ENCODE data around the gene STXBP4. TPM values are rescaled to one million over a fixed set of nuclear protein-coding genes. Genes with fewer than 3 reads are reported as not detected.

The STXBP4 gene
- total RNA-seq, result 4.9 TPM

GRCh38 chr17:54968262-54968987 lies at the start of gene STXBP4, which contains the start of gene COX11:
TSS of gene STXBP4 (plus strand) at chr17:54968765. CDS start at chr17:54986220, 17,455 bp downstream.
TSS of gene COX11 (minus strand) at chr17:54968654. CDS start at chr17:54968646, 8 bp downstream.
- Histone ChIP-seq H3K27me3 (no peaks in the 10 kb centered on the region), H3K4me3 (peak within 1 kb of the TSS; percentile 75 to 95), H3K4me1 (peaks cover 4 to 11% of the 10 kb centered on the region in 2 donors), H3K27ac (peak within 1 kb of the TSS; percentile 82 to 90), H3K9me3 (no peaks in the 10 kb centered on the region), H3K36me3 (peaks cover 5 to 15% of the 10 kb centered on the region in 2 donors)
- intact Hi-C loops (cut with DNase I), result loop anchor here (1.0 to 5.0 kb wide), 4 partner anchors 67 to 454 kb away; partner anchors contain the start of gene HLF
- TF ChIP-seq CTCF (IDR thresholded peaks at IDR 0.05), result peak in 1 of 3 experiments; percentile 51
- DNase-seq (ENCODE audit: low spot score in 2 of 2), result peak; percentile 90 to 98

GRCh38 chr17:54919425-54919824 lies 49.1 kb upstream of the STXBP4 start:
- no peak overlapping the region for H3K4me3 ChIP-seq
- peaks cover 9 to 62% of the 10 kb centered on the region in 2 donors for H3K36me3 ChIP-seq
- intact Hi-C loops (cut with DNase I), result no loop called here
- no peak overlapping the region for H3K27ac ChIP-seq
- no peak for TF ChIP-seq CTCF (IDR thresholded peaks at IDR 0.05)
- peaks cover 0 to 6% of the 10 kb centered on the region in 2 donors for H3K9me3 ChIP-seq
- no peaks in the 10 kb centered on the region for H3K4me1 ChIP-seq
- no peaks in the 10 kb centered on the region for H3K27me3 ChIP-seq
- no peak for DNase-seq (ENCODE audit: low spot score in 2 of 2)

GRCh38 chr17:54920819-54921218 lies 47.7 kb upstream of the STXBP4 start:
- TF ChIP-seq CTCF (IDR thresholded peaks at IDR 0.05), result no peak
- H3K36me3 ChIP-seq, result peaks cover 5 to 48% of the 10 kb centered on the region in 2 donors
- no peaks in the 10 kb centered on the region for H3K27me3 ChIP-seq
- no peak overlapping the region for H3K4me3 ChIP-seq
- no peak for DNase-seq (ENCODE audit: low spot score in 2 of 2)
- peaks cover 0 to 6% of the 10 kb centered on the region in 2 donors for H3K9me3 ChIP-seq
- H3K4me1 ChIP-seq, result no peaks in the 10 kb centered on the region
- H3K27ac ChIP-seq, result no peak overlapping the region
- intact Hi-C loops (cut with DNase I), result no loop called here

GRCh38 chr17:54924405-54924804 lies 44.2 kb upstream of the STXBP4 start:
- H3K27ac ChIP-seq, result no peak overlapping the region
- H3K27me3 ChIP-seq, result no peaks in the 10 kb centered on the region
- H3K4me3 ChIP-seq, result no peak overlapping the region
- intact Hi-C loops (cut with DNase I), result no loop called here
- no peaks in the 10 kb centered on the region for H3K4me1 ChIP-seq
- DNase-seq (ENCODE audit: low spot score in 2 of 2), result no peak
- no peaks in the 10 kb centered on the region for H3K9me3 ChIP-seq
- no peak for TF ChIP-seq CTCF (IDR thresholded peaks at IDR 0.05)
- peaks cover 5 to 23% of the 10 kb centered on the region in 2 donors for H3K36me3 ChIP-seq

- H3K4me1 ChIP-seq, result no peaks in the 10 kb centered on the region
- H3K4me3 ChIP-seq, result no peak overlapping the region
- intact Hi-C loops (cut with DNase I), result no loop called here
- H3K36me3 ChIP-seq, result peaks cover 18 to 27% of the 10 kb centered on the region in 2 donors
- no peaks in the 10 kb centered on the region for H3K9me3 ChIP-seq
- H3K27me3 ChIP-seq, result no peaks in the 10 kb centered on the region
- H3K27ac ChIP-seq, result no peak overlapping the region
- DNase-seq (ENCODE audit: low spot score in 2 of 2), result no peak
- no peak for TF ChIP-seq CTCF (IDR thresholded peaks at IDR 0.05)
Measured at GRCh38 chr17:54927525-54927924, 41.0 kb upstream of the STXBP4 start.

Data from ascending aorta (tissue), 2 donors.